ENCODE results near the gene PID1.

Gene PID1

GRCh38 chr2:229270551-229271410, at the start of gene PID1:
TSS of gene PID1 (minus strand) at chr2:229271287. CDS start at chr2:229271043, 244 bp downstream.
- DNase-seq (ENCODE audit: low read depth in 2 of 2): no peak

GRCh38 chr2:229319558-229319957, 48.5 kb upstream of the PID1 start:
- DNase-seq (ENCODE audit: low read depth in 2 of 2): no peak

- no peak for DNase-seq (ENCODE audit: low read depth in 2 of 2)
Measured at GRCh38 chr2:229314117-229314516, 43.0 kb upstream of the PID1 start.

- DNase-seq (ENCODE audit: low read depth in 2 of 2): no peak
Measured at GRCh38 chr2:229313591-229313990, 42.5 kb upstream of the PID1 start.

- DNase-seq (ENCODE audit: low read depth in 2 of 2): no peak
Measured at GRCh38 chr2:229301237-229301636, 30.1 kb upstream of the PID1 start.

GRCh38 chr2:229300790-229301189, 29.7 kb upstream of the PID1 start:
- DNase-seq (ENCODE audit: low read depth in 2 of 2): no peak

GRCh38 chr2:229300371-229300770, 29.3 kb upstream of the PID1 start:
- DNase-seq (ENCODE audit: low read depth in 2 of 2): no peak

GRCh38 chr2:229297247-229297646, 26.2 kb upstream of the PID1 start:
- no peak for DNase-seq (ENCODE audit: low read depth in 2 of 2)

GRCh38 chr2:229296536-229296935, 25.4 kb upstream of the PID1 start:
- no peak for DNase-seq (ENCODE audit: low read depth in 2 of 2)

GRCh38 chr2:229296016-229296415, 24.9 kb upstream of the PID1 start:
- no peak for DNase-seq (ENCODE audit: low read depth in 2 of 2)

- no peak for DNase-seq (ENCODE audit: low read depth in 2 of 2)
Measured at GRCh38 chr2:229287823-229288222, 16.7 kb upstream of the PID1 start.

- DNase-seq (ENCODE audit: low read depth in 2 of 2): no peak
Measured at GRCh38 chr2:229282758-229283546, 11.9 kb upstream of the PID1 start.

- DNase-seq (ENCODE audit: low read depth in 2 of 2): no peak
Measured at GRCh38 chr2:229279516-229279915, 8.4 kb upstream of the PID1 start.

GRCh38 chr2:229275506-229275905, 4.4 kb upstream of the PID1 start:
- DNase-seq (ENCODE audit: low read depth in 2 of 2): no peak

GRCh38 chr2:229273723-229274338, 2.7 kb upstream of the PID1 start:
- no peak for DNase-seq (ENCODE audit: low read depth in 2 of 2)

- no peak for DNase-seq (ENCODE audit: low read depth in 2 of 2)
Measured at GRCh38 chr2:229273006-229273722, 2.1 kb upstream of the PID1 start.

GRCh38 chr2:229269941-229270340, 1.1 kb downstream of the PID1 start:
- DNase-seq (ENCODE audit: low read depth in 2 of 2): no peak

- DNase-seq (ENCODE audit: low read depth in 2 of 2): no peak
Measured at GRCh38 chr2:229269146-229269545, 1.9 kb downstream of the PID1 start.

- DNase-seq (ENCODE audit: low read depth in 2 of 2): no peak
Measured at GRCh38 chr2:229268626-229269025, 2.5 kb downstream of the PID1 start.

GRCh38 chr2:229267080-229267479, 4.0 kb downstream of the PID1 start:
- no peak for DNase-seq (ENCODE audit: low read depth in 2 of 2)

- DNase-seq (ENCODE audit: low read depth in 2 of 2): no peak
Measured at GRCh38 chr2:229265727-229266126, 5.4 kb downstream of the PID1 start.

- no peak for DNase-seq (ENCODE audit: low read depth in 2 of 2)
Measured at GRCh38 chr2:229261599-229261998, 9.5 kb downstream of the PID1 start.
